HepG2 (cell line): ENCODE measurements around the gene VAPB. TPM values are rescaled to one million over a fixed set of nuclear protein-coding genes. Genes with fewer than 3 reads are reported as not detected.

ENCODE experiments used
- ATAC-seq: fragments of 200-7000 bp; cut with Tn5 transposase; 3 replicates; pipeline ENCODE4 v1.9.1; 2020; ENCODE audit warnings: mild to moderate bottlenecking, moderate library complexity
- BruUV-seq: library from RNA; stranded (reverse); fragments of 400-500 nt; replicated peaks from 2 replicates; lab custom pipeline; 2021; lab: Mats Ljungman, UMichigan
- CTCF ChIA-PET: fragments of 300-600 bp; formaldehyde crosslinking; extraction: SDS; loops from one replicate; lab custom pipeline; 2021; ENCODE audit warnings: low total read pairs, inconsistent platforms, low intra/inter-chr PET ratio; lab: Yijun Ruan, JAX
- POLR2A ChIA-PET: fragments of 350-600 bp; sonication (Branson Sonifier 250); formaldehyde crosslinking; loops from one replicate; lab custom pipeline; 2020; ENCODE audit warnings: antibody characterized with exemption, inconsistent platforms; lab: Yijun Ruan, JAX
- DNase-seq: peaks from one replicate; pipeline ENCODE4 v3.0.0-alpha.2; 2015; ENCODE audit warnings: low spot score
- FAIRE-seq: peaks from 3 replicates; lab custom pipeline; 2011; peaks lifted over from hg19 to GRCh38; lab: Jason Lieb, UNC
- H2AFZ ChIP-seq: one replicate; pipeline ENCODE4 v1.6.1; 2011; ENCODE audit warnings: low read length, inconsistent platforms
- H3K27ac ChIP-seq: fragments of 300-600 bp; 3 replicates; pipeline ENCODE4 v1.8.0; 2011; ENCODE audit warnings: mixed run types, mild to moderate bottlenecking, mixed read lengths, low read length, inconsistent platforms; ENCODE audit not compliant: insufficient read depth; ENCODE audit errors: extremely low read length
- H3K27me3 ChIP-seq, 2 experiments: fragments of 200-600 bp in 1 of 2; 2 replicates in 1 of 2; 3 replicates in 1 of 2; pipeline versions ENCODE4 v1.6.0 to v1.8.0; 2011; ENCODE audit warnings: low read length in 2 of 2, mild to moderate bottlenecking in 2 of 2, moderate library complexity in 2 of 2, inconsistent platforms in 1 of 2; ENCODE audit not compliant: insufficient read depth in 2 of 2, control insufficient read depth in 1 of 2
- H3K36me3 ChIP-seq, 2 experiments: fragments of 200-600 bp in 1 of 2; replicated peaks in 1 of 2; 2 replicates in 1 of 2; 3 replicates in 1 of 2; pipeline versions ENCODE4 v1.5.1 to v1.8.0; 2011; ENCODE audit warnings: low read length in 2 of 2, inconsistent platforms in 1 of 2; ENCODE audit not compliant: insufficient read depth in 2 of 2, control insufficient read depth in 1 of 2
- H3K4me1 ChIP-seq: 2 replicates; pipeline ENCODE4 v1.5.1; 2012; ENCODE audit warnings: low read length, inconsistent platforms; ENCODE audit not compliant: insufficient read depth
- H3K4me2 ChIP-seq: 2 replicates; pipeline ENCODE4 v1.6.0; 2011; ENCODE audit warnings: low read depth, low read length, inconsistent platforms
- H3K4me3 ChIP-seq, 3 experiments: fragments of 200-600 bp in 1 of 3; sonication (generic), shearing (Covaris generic) in 1 of 3; replicated peaks in 1 of 3; 2 replicates each; pipeline ENCODE4 v1.5.1; 2011 to 2016; ENCODE audit warnings: low read length in 3 of 3, inconsistent platforms in 2 of 3, low read depth in 2 of 3, mild to moderate bottlenecking in 2 of 3, control low read depth in 1 of 3, mixed read lengths in 1 of 3; ENCODE audit not compliant: insufficient read depth in 1 of 3
- H3K79me2 ChIP-seq: one replicate; pipeline ENCODE4 v1.6.1; 2011; ENCODE audit warnings: low read length, inconsistent platforms; ENCODE audit not compliant: insufficient read depth
- H3K9ac ChIP-seq: 2 replicates; pipeline ENCODE4 v1.6.0; 2011; ENCODE audit warnings: mild to moderate bottlenecking, low read depth, low read length, inconsistent platforms; ENCODE audit not compliant: insufficient read depth
- H3K9me3 ChIP-seq: 2 replicates; pipeline ENCODE4 v1.5.1; 2012; ENCODE audit warnings: mild to moderate bottlenecking, low read length
- H4K20me1 ChIP-seq: 2 replicates; pipeline ENCODE4 v1.6.0; 2011; ENCODE audit warnings: inconsistent platforms, mild to moderate bottlenecking, low read length, moderate library complexity; ENCODE audit not compliant: insufficient read depth
- AGO1 ChIP-seq: fragments of 200-400 bp; formaldehyde crosslinking; IDR thresholded peaks from 2 replicates; pipeline ENCODE4 v1.6.1; 2017; ENCODE audit warnings: mild to moderate bottlenecking, low read depth, low read length, moderate library complexity; ENCODE audit not compliant: poor library complexity, severe bottlenecking
- ATF7-NPFF ChIP-seq: sonication (generic); formaldehyde crosslinking; IDR thresholded peaks from 2 replicates; pipeline ENCODE4 v1.8.1; 2023; ENCODE audit warnings: mild to moderate bottlenecking, low read depth, missing genetic modification reagents, moderate library complexity
- CREB1 ChIP-seq, 2 experiments: fragments of 450-650 bp in 1 of 2; IDR thresholded peaks; 2 replicates each; pipeline ENCODE4 v1.6.1; 2016 to 2017; ENCODE audit warnings: control low read depth in 1 of 2, mild to moderate bottlenecking in 1 of 2, missing compliant biosample characterization in 1 of 2, missing genetic modification characterization in 1 of 2
- RORA ChIP-seq: sonication (generic); formaldehyde crosslinking; IDR thresholded peaks from 2 replicates; pipeline ENCODE4 v1.5.0; 2020; ENCODE audit warnings: mild to moderate bottlenecking, missing genetic modification reagents, moderate library complexity
- TEAD2 ChIP-seq: sonication (generic); formaldehyde crosslinking; IDR thresholded peaks from 2 replicates; pipeline ENCODE4 v1.9.0; 2021; ENCODE audit warnings: missing genetic modification reagents
- TSC22D2 ChIP-seq: sonication (generic); formaldehyde crosslinking; IDR thresholded peaks from 2 replicates; pipeline ENCODE4 v1.5.1; 2020; ENCODE audit warnings: missing genetic modification reagents, mild to moderate bottlenecking, borderline replicate concordance
- ZFP1 ChIP-seq: IDR thresholded peaks from 2 replicates; pipeline ENCODE4 v1.6.1; 2016
- ZKSCAN8 ChIP-seq: IDR thresholded peaks from 2 replicates; pipeline ENCODE4 v1.6.1; 2016; ENCODE audit warnings: borderline replicate concordance, missing genetic modification reagents, missing compliant biosample characterization
- ZNF552 ChIP-seq: sonication (generic); formaldehyde crosslinking; IDR thresholded peaks from 2 replicates; pipeline ENCODE4 v1.9.0; 2022; ENCODE audit warnings: missing genetic modification reagents, mild to moderate bottlenecking, borderline replicate concordance
- WGBS: methylation state at CpG from one replicate; pipeline ENCODE4 v1.1.6; 2017; ENCODE audit warnings: low lambda C conversion rate; 5-methylcytosine and 5-hydroxymethylcytosine counted together
- in situ Hi-C: cut with HindIII; loops from 2 replicates; pipeline ENCODE4 v1.10.0; 2017; ENCODE audit warnings: low pct_unique_long_range_greater_than_20kb; ENCODE audit not compliant: extremely low pct_ligation_motif_present
- intact Hi-C: fragments of 100-400 bp; cut with micrococcal nuclease; formaldehyde crosslinking; loops from one replicate; pipeline ENCODE4 v1.10.0; 2022; ENCODE audit not compliant: unreplicated experiment
- polyA plus RNA-seq, 8 experiments: library from polyadenylated mRNA; depleted of rRNA in 3 of 8; stranded (reverse) in 7 of 8; unstranded in 1 of 8; fragments of >200 nt; fragmentation: Illumina TruSeq in 4 of 8; extraction: Trizol in 4 of 8; gene quantifications; 2 replicates each; pipeline versions ENCODE4 v1.2.1 to v1.2.3, GENCODE V29; 2011 to 2016; ENCODE audit warnings: low read depth in 4 of 8, missing spikeins in 1 of 8, mixed read lengths in 1 of 8; ENCODE audit not compliant: insufficient read depth in 1 of 8
- total RNA-seq, 5 experiments: library from RNA; depleted of rRNA; stranded (reverse); fragments of >200 nt; fragmentation: Illumina TruSeq; extraction: Trizol; gene quantifications; 2 replicates each; pipeline ENCODE4 v1.2.3, GENCODE V29; 2016; ENCODE audit warnings: low read depth in 1 of 5
- TF ChIP-seq, protein P1 (sequence below): sonication (generic); formaldehyde crosslinking; IDR thresholded peaks from 2 replicates; pipeline ENCODE4 v1.4.0; 2020; ENCODE audit warnings: missing genetic modification reagents, borderline replicate concordance

Gene VAPB
- total and polyA plus RNA-seq, 2 of the 13 experiments (the other 11 are each of a cell fraction or from before 2014, with no cell fraction given), result 18.6 to 48.5 TPM

- TF ChIP-seq AGO1 (no peak), RORA (no peak), ZKSCAN8 (CRISPR knock-in tag) (no peak)
- TF ChIP-seq, protein P1, sequence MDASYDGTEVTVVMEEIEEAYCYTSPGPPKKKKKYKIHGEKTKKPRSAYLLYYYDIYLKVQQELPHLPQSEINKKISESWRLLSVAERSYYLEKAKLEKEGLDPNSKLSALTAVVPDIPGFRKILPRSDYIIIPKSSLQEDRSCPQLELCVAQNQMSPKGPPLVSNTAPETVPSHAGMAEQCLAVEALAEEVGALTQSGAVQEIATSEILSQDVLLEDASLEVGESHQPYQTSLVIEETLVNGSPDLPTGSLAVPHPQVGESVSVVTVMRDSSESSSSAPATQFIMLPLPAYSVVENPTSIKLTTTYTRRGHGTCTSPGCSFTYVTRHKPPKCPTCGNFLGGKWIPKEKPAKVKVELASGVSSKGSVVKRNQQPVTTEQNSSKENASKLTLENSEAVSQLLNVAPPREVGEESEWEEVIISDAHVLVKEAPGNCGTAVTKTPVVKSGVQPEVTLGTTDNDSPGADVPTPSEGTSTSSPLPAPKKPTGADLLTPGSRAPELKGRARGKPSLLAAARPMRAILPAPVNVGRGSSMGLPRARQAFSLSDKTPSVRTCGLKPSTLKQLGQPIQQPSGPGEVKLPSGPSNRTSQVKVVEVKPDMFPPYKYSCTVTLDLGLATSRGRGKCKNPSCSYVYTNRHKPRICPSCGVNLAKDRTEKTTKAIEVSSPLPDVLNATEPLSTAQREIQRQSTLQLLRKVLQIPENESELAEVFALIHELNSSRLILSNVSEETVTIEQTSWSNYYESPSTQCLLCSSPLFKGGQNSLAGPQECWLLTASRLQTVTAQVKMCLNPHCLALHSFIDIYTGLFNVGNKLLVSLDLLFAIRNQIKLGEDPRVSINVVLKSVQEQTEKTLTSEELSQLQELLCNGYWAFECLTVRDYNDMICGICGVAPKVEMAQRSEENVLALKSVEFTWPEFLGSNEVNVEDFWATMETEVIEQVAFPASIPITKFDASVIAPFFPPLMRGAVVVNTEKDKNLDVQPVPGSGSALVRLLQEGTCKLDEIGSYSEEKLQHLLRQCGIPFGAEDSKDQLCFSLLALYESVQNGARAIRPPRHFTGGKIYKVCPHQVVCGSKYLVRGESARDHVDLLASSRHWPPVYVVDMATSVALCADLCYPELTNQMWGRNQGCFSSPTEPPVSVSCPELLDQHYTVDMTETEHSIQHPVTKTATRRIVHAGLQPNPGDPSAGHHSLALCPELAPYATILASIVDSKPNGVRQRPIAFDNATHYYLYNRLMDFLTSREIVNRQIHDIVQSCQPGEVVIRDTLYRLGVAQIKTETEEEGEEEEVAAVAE (CRISPR knock-in tag), result no peak
These were observed 16.7 kb downstream of the VAPB start (continued) for GRCh38 chr20:58405504-58406291.

- no peak for TF ChIP-seq TEAD2 (CRISPR knock-in tag)
- no peak for TF ChIP-seq CREB1 (IDR thresholded peaks at IDR 0.05)
- TF ChIP-seq CREB1 (CRISPR knock-in tag; IDR thresholded peaks at IDR 0.05), result 0 out of 2 replicates have a peak, but pooled peaks have one; percentile 7
- TF ChIP-seq ZFP1 (CRISPR knock-in tag), result no peak
- no peak for TF ChIP-seq ZNF552 (CRISPR knock-in tag)
- no peak for TF ChIP-seq TSC22D2
- TF ChIP-seq ATF7-NPFF (CRISPR knock-in tag), result no peak
- Histone ChIP-seq H3K4me3 (no peak overlapping the region), H3K9ac (no peak overlapping the region), H2AFZ (no peak overlapping the region), H3K79me2 (peaks cover 100% of the 10 kb centered on the region), H3K4me2 (no peak overlapping the region), H3K27ac (no peak overlapping the region), H3K36me3 (peaks cover 0 to 6% of the 10 kb centered on the region in 2 experiments; a peak in 2 of 5 replicates), H4K20me1 (peaks cover 22% of the 10 kb centered on the region), H3K4me1 (peaks cover 72% of the 10 kb centered on the region), H3K9me3 (no peaks in the 10 kb centered on the region), H3K27me3 (no peaks in the 10 kb centered on the region)
- ChIA-PET CTCF (no interaction called here), POLR2A (interaction anchor here (1.4 to 2.0 kb wide), 3 partner anchors 13 to 18 kb away, joined by 3 to 11 read pairs (median 8); partner anchors contain the start of gene VAPB)
- ATAC-seq, result no peak
- WGBS, result 97% methylated on average over 4 of the region's 4 CpGs
- DNase-seq, result no peak
- BruUV-seq, result no TSS peak
- intact Hi-C loops (no loop called here), in situ Hi-C loops (no loop called here)
- FAIRE-seq, result no peak
These were observed 17.5 kb downstream of the VAPB start for GRCh38 chr20:58406422-58407001.
